GM12878 (cell line): ENCODE results near the gene SEMA6C. TPM values are rescaled to one million over a fixed set of nuclear protein-coding genes. Genes with fewer than 3 reads are reported as not detected.

Source experiments
- ATAC-seq: fragments of 200-7000 bp; cut with Tn5 transposase; 3 replicates; pipeline ENCODE4 v1.9.1; 2020; ENCODE audit warnings: mild to moderate bottlenecking, moderate library complexity
- Bru-seq: library from RNA; stranded (reverse); fragments of 400-500 nt; gene quantifications from one replicate; lab custom pipeline; 2021; lab: Mats Ljungman, UMichigan
- BruChase-seq, 2 experiments: library from RNA; stranded (reverse); fragments of 400-500 nt; gene quantifications; one replicate each; lab custom pipeline; 2021; lab: Mats Ljungman, UMichigan
- BruUV-seq: library from RNA; stranded (reverse); fragments of 400-500 nt; replicated peaks from 2 replicates; lab custom pipeline; 2021; lab: Mats Ljungman, UMichigan
- CTCF ChIA-PET: fragments of 300-600 bp; sonication (Branson Sonifier 250); formaldehyde crosslinking; extraction: SDS; loops from one replicate; lab custom pipeline; 2021; ENCODE audit warnings: inconsistent platforms; lab: Yijun Ruan, JAX
- POLR2A ChIA-PET: fragments of 350-600 bp; formaldehyde crosslinking; extraction: SDS; loops from one replicate; lab custom pipeline; 2021; ENCODE audit warnings: inconsistent platforms; lab: Charles Lee
- RAD21 ChIA-PET: fragments of 300-600 bp; sonication (Branson Sonifier 250); formaldehyde crosslinking; loops from one replicate; lab custom pipeline; 2023; ENCODE audit warnings: antibody characterized with exemption; ENCODE audit not compliant: unreplicated experiment; lab: Charles Lee
- SMC1A ChIA-PET: fragments of 300-600 bp; sonication (Branson Sonifier 250); formaldehyde crosslinking; loops from one replicate; lab custom pipeline; 2023; ENCODE audit not compliant: unreplicated experiment, uncharacterized antibody; lab: Charles Lee
- DNase-seq: peaks from one replicate; pipeline ENCODE4 v3.0.0-alpha.2; 2011; ENCODE audit warnings: low read depth, low spot score
- FAIRE-seq: peaks from 3 replicates; lab custom pipeline; 2011; peaks lifted over from hg19 to GRCh38; lab: Jason Lieb, UNC
- H2AFZ ChIP-seq: 2 replicates; pipeline ENCODE4 v1.6.0; 2011; ENCODE audit warnings: low read depth, low read length, control low read depth; ENCODE audit not compliant: control insufficient read depth
- H3K27ac ChIP-seq: 2 replicates; pipeline ENCODE4 v1.5.1; 2011; ENCODE audit warnings: control low read depth; ENCODE audit not compliant: control insufficient read depth, insufficient read depth
- H3K27me3 ChIP-seq, 2 experiments: replicated peaks in 1 of 2; 2 replicates each; pipeline versions ENCODE4 v1.6.0 to v1.6.1; 2011; ENCODE audit warnings: low read length in 1 of 2; ENCODE audit not compliant: control insufficient read depth in 2 of 2, insufficient read depth in 2 of 2
- H3K36me3 ChIP-seq, 2 experiments: 2 replicates each; pipeline ENCODE4 v1.5.1; 2011; ENCODE audit warnings: low read length in 1 of 2; ENCODE audit not compliant: control insufficient read depth in 2 of 2, insufficient read depth in 2 of 2
- H3K4me1 ChIP-seq: 2 replicates; pipeline ENCODE4 v1.6.1; 2011; ENCODE audit warnings: mild to moderate bottlenecking, low read length, moderate library complexity, mixed read lengths; ENCODE audit not compliant: control insufficient read depth, insufficient read depth
- H3K4me2 ChIP-seq: 2 replicates; pipeline ENCODE4 v1.6.0; 2011; ENCODE audit warnings: control low read depth; ENCODE audit not compliant: control insufficient read depth, insufficient read depth
- H3K4me3 ChIP-seq: fragments of 200-600 bp; sonication (generic); 2 replicates; pipeline ENCODE4 v1.5.1; 2016
- H3K79me2 ChIP-seq: 2 replicates; pipeline ENCODE4 v1.6.0; 2011; ENCODE audit warnings: low read length; ENCODE audit not compliant: control insufficient read depth, insufficient read depth
- H3K9ac ChIP-seq: 2 replicates; pipeline ENCODE4 v1.8.0; 2011; ENCODE audit warnings: low read length, control low read depth, mixed read lengths; ENCODE audit not compliant: control insufficient read depth, insufficient read depth
- H3K9me3 ChIP-seq: replicated peaks from 3 replicates; pipeline ENCODE4 v1.5.1; 2011; ENCODE audit warnings: mild to moderate bottlenecking, low read length; ENCODE audit not compliant: control insufficient read depth, insufficient read depth
- H4K20me1 ChIP-seq: 2 replicates; pipeline ENCODE4 v1.6.0; 2011; ENCODE audit not compliant: control insufficient read depth, insufficient read depth
- GATAD2B ChIP-seq: fragments of 450-650 bp; conservative IDR thresholded peaks from 2 replicates; pipeline ENCODE4 v1.6.1; 2017; ENCODE audit warnings: low read depth, mild to moderate bottlenecking, moderate library complexity
- HDGF ChIP-seq: fragments of 450-650 bp; IDR thresholded peaks from 2 replicates; pipeline ENCODE4 v1.6.1; 2016; ENCODE audit warnings: antibody characterized with exemption
- NFYB ChIP-seq: IDR thresholded peaks from 2 replicates; pipeline ENCODE4 v1.6.1; 2011; ENCODE audit warnings: low read depth, mild to moderate bottlenecking, low read length, improper control_type of control experiment, moderate library complexity; ENCODE audit not compliant: insufficient read depth
- PBX3 ChIP-seq: IDR thresholded peaks from 2 replicates; pipeline ENCODE4 v1.6.1; 2011; ENCODE audit warnings: mild to moderate bottlenecking, low read depth, low read length, moderate library complexity; ENCODE audit not compliant: insufficient replicate concordance
- PKNOX1 ChIP-seq: fragments of 450-650 bp; IDR thresholded peaks from 2 replicates; pipeline ENCODE4 v1.6.1; 2016; ENCODE audit warnings: mild to moderate bottlenecking
- POLR2A ChIP-seq: IDR thresholded peaks from 2 replicates; pipeline ENCODE4 v1.6.1; 2011; ENCODE audit warnings: low read depth, mild to moderate bottlenecking, low read length
- SP1 ChIP-seq: IDR thresholded peaks from one replicate; pipeline ENCODE4 v1.6.1; 2011; ENCODE audit warnings: low read depth, low read length
- WGBS: methylation state at CpG from one replicate; pipeline ENCODE4 v1.1.6; 2016; ENCODE audit warnings: low lambda C conversion rate; ENCODE audit not compliant: insufficient replicate concordance, insufficient coverage; ENCODE audit errors: missing lambda C conversion rate; 5-methylcytosine and 5-hydroxymethylcytosine counted together
- in situ Hi-C: fragments of 300-500 bp; cut with MboI; formaldehyde crosslinking; loops from 9 replicates; pipeline ENCODE4 v1.14.3; 2018; ENCODE audit warnings: mixed read lengths
- intact Hi-C: fragments of 100-400 bp; cut with micrococcal nuclease; formaldehyde crosslinking; loops from one replicate; pipeline ENCODE4 v1.14.2; 2022; ENCODE audit not compliant: unreplicated experiment
- long read RNA-seq, 2 experiments: library from polyadenylated mRNA; unstranded; transcript quantifications; one replicate each; pipeline ENCODE4 v2.0.0, GENCODE V29; 2019 to 2020
- polyA minus RNA-seq, 3 experiments: library from RNA; depleted of rRNA, polyadenylated mRNA; stranded (reverse); fragments of >200 nt; gene quantifications; 2 replicates each; pipeline ENCODE4 v1.2.3, GENCODE V29; 2011
- polyA plus RNA-seq, 11 experiments: library from polyadenylated mRNA; depleted of rRNA in 4 of 11; unstranded in 6 of 11; stranded (reverse) in 5 of 11; fragments of >200 nt; fragmentation: Nextera tagmentation in 4 of 11; fragmentation: Illumina TruSeq in 1 of 11; extraction: Ambion mirVana in 4 of 11; extraction: Trizol in 1 of 11; gene quantifications; 1 replicate in 1 of 11; 2 replicates in 10 of 11; pipeline versions ENCODE4 v1.2.1 to v1.2.3, GENCODE V29; 2011 to 2016; ENCODE audit warnings: inconsistent platforms in 2 of 11, missing spikeins in 2 of 11, low read depth in 1 of 11
- total RNA-seq, 4 experiments: library from RNA; depleted of rRNA in 3 of 4; stranded (reverse); fragments of >200 nt in 3 of 4; fragmentation: Illumina TruSeq in 1 of 4; extraction: Trizol in 1 of 4; gene quantifications; 2 replicates each; pipeline versions ENCODE4 v1.2.1 to v1.2.3, GENCODE V29; 2013 to 2021
- TF ChIP-seq, protein P1 (sequence below): fragments of 450-650 bp; IDR thresholded peaks from 2 replicates; pipeline ENCODE4 v1.6.1; 2017; ENCODE audit warnings: low read depth, mild to moderate bottlenecking, moderate library complexity
- TF ChIP-seq, protein P2 (sequence below): fragments of 450-650 bp; IDR thresholded peaks from 2 replicates; pipeline ENCODE4 v1.6.1; 2014; ENCODE audit warnings: mild to moderate bottlenecking

The SEMA6C gene, protein sequence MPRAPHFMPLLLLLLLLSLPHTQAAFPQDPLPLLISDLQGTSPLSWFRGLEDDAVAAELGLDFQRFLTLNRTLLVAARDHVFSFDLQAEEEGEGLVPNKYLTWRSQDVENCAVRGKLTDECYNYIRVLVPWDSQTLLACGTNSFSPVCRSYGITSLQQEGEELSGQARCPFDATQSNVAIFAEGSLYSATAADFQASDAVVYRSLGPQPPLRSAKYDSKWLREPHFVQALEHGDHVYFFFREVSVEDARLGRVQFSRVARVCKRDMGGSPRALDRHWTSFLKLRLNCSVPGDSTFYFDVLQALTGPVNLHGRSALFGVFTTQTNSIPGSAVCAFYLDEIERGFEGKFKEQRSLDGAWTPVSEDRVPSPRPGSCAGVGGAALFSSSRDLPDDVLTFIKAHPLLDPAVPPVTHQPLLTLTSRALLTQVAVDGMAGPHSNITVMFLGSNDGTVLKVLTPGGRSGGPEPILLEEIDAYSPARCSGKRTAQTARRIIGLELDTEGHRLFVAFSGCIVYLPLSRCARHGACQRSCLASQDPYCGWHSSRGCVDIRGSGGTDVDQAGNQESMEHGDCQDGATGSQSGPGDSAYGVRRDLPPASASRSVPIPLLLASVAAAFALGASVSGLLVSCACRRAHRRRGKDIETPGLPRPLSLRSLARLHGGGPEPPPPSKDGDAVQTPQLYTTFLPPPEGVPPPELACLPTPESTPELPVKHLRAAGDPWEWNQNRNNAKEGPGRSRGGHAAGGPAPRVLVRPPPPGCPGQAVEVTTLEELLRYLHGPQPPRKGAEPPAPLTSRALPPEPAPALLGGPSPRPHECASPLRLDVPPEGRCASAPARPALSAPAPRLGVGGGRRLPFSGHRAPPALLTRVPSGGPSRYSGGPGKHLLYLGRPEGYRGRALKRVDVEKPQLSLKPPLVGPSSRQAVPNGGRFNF
- total RNA-seq (2013; cell fraction: nucleolus; rRNA removed), result 0.56 and 1.1 TPM in 2 replicates
- total RNA-seq (2014; rRNA removed) (0.11 and 0.73 TPM in 2 replicates), total RNA-seq (2014; rRNA removed; fragmentation: Illumina TruSeq; extraction: Trizol) (0.18 and 0.32 TPM in 2 replicates), total RNA-seq (2021) (1.4 and 1.6 TPM in 2 replicates), polyA plus RNA-seq (2011; rRNA removed) (0.07 and 0.18 TPM in 2 replicates), polyA plus RNA-seq (2014; fragmentation: Illumina TruSeq; extraction: Trizol) (0.10 and 0.29 TPM in 2 replicates), polyA plus RNA-seq (2014; fragmentation: Nextera tagmentation; extraction: Ambion mirVana) (under 1 TPM in 1 of 2 experiments, not detected in 1; 0.22 TPM), polyA plus RNA-seq (2014; rRNA removed) (1.1 and 2.2 TPM in 2 replicates), polyA plus RNA-seq (2016; fragmentation: Nextera tagmentation; extraction: Ambion mirVana) (under 1 TPM; 0.13 to 0.34 TPM), polyA minus RNA-seq (2011; rRNA and poly(A)+ RNA removed) (0.05 TPM in 1 of 2 replicates, not detected in the other), Bru-seq, nascent RNA (percentile 24 among the genes with signal in this experiment), BruChase-seq, experiment 1, labeled RNA remaining after a 6-hour chase (percentile 27 among the genes with signal in this experiment), BruChase-seq, experiment 2, labeled RNA remaining after a 2-hour chase (percentile 26 among the genes with signal in this experiment)
- polyA plus RNA-seq (2011; ENCODE audit: low read depth), result 0.18 TPM
- 0.06 and 0.12 TPM in 2 replicates for polyA plus RNA-seq (2011; cell fraction: cytosol; rRNA removed)
- polyA plus RNA-seq (2011; cell fraction: nucleus; rRNA removed), result 1.5 and 1.6 TPM in 2 replicates
- 0.62 and 1.5 TPM in 2 replicates for polyA plus RNA-seq (2012)
- polyA minus RNA-seq (2011; cell fraction: cytosol; rRNA and poly(A)+ RNA removed), result not detected in 2 replicates
- polyA minus RNA-seq (2011; cell fraction: nucleus; rRNA and poly(A)+ RNA removed), result 0.48 TPM in 1 of 2 replicates, not detected in the other
- long read RNA-seq, experiment 1, result 0 reads
- long read RNA-seq, experiment 2, result 0 reads

- Histone ChIP-seq H2AFZ (peak within 1 kb of the TSS; percentile 94), H3K9ac (peak within 1 kb of the TSS; percentile 54; the same call in 1 of the 2 replicates), H3K4me1 (no peaks in the 10 kb centered on the region; the same call in 1 of the 2 replicates), H3K9me3 (no peaks in the 10 kb centered on the region), H3K4me3 (peak within 1 kb of the TSS; percentile 83), H4K20me1 (no peaks in the 10 kb centered on the region; the same call in 1 of the 2 replicates), H3K36me3 (no peaks in the 10 kb centered on the region), H3K4me2 (peak within 1 kb of the TSS; percentile 99), H3K27ac (no peak within 1 kb of the TSS), H3K79me2 (no peaks in the 10 kb centered on the region), H3K27me3 (peaks cover 0 to 8% of the 10 kb centered on the region in 2 experiments)
- ChIA-PET POLR2A (no interaction called here), CTCF (interaction anchor here (0.6 to 1.2 kb wide), 3 partner anchors 9 to 528 kb away, joined by 3 to 5 read pairs (median 3); no protein-coding TSS in a partner anchor), RAD21 (interaction anchor here (1.4 kb wide), 1 partner anchor 10 kb away, joined by 8 read pairs; the partner anchor contains the start of gene TNFAIP8L2), SMC1A (no interaction called here)
- in situ Hi-C loops (no loop called here), intact Hi-C loops (no loop called here)
- no TSS peak for BruUV-seq
- FAIRE-seq (peak; percentile 7), ATAC-seq (peak; percentile 100), DNase-seq (peak; percentile 48)
- WGBS, result 2% methylated on average over 38 of the region's 61 CpGs
- TF ChIP-seq HDGF (peak; percentile 80), PBX3 (peak; percentile 2), SP1 (peak; percentile 82), GATAD2B (0 out of 2 replicates have a peak, but pooled peaks have one; percentile 14), NFYB (peak; percentile 81), POLR2A (0 out of 2 replicates have a peak, but pooled peaks have one; percentile 19), PKNOX1 (peak; percentile 47; the same call in 1 of the 2 replicates)
- TF ChIP-seq, protein P1, sequence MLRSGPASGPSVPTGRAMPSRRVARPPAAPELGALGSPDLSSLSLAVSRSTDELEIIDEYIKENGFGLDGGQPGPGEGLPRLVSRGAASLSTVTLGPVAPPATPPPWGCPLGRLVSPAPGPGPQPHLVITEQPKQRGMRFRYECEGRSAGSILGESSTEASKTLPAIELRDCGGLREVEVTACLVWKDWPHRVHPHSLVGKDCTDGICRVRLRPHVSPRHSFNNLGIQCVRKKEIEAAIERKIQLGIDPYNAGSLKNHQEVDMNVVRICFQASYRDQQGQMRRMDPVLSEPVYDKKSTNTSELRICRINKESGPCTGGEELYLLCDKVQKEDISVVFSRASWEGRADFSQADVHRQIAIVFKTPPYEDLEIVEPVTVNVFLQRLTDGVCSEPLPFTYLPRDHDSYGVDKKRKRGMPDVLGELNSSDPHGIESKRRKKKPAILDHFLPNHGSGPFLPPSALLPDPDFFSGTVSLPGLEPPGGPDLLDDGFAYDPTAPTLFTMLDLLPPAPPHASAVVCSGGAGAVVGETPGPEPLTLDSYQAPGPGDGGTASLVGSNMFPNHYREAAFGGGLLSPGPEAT, result 0 out of 2 replicates have a peak, but pooled peaks have one; percentile 19
- TF ChIP-seq, protein P2, sequence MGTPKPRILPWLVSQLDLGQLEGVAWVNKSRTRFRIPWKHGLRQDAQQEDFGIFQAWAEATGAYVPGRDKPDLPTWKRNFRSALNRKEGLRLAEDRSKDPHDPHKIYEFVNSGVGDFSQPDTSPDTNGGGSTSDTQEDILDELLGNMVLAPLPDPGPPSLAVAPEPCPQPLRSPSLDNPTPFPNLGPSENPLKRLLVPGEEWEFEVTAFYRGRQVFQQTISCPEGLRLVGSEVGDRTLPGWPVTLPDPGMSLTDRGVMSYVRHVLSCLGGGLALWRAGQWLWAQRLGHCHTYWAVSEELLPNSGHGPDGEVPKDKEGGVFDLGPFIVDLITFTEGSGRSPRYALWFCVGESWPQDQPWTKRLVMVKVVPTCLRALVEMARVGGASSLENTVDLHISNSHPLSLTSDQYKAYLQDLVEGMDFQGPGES, result peak; percentile 23; the same call in 1 of the 2 replicates
Measured at GRCh38 chr1:151146412-151147131, at the start of gene SEMA6C. Gene SEMA6C, minus strand, starts transcription at chr1:151146631. Its CDS starts 4,010 bp downstream, at chr1:151142621.
